HCT116 (cell line): ENCODE results near the gene AFAP1. TPM values are rescaled to one million over a fixed set of nuclear protein-coding genes. Genes with fewer than 3 reads are reported as not detected.

ENCODE experiments used
- ATAC-seq: fragments of 200-7000 bp; cut with Tn5 transposase; 2 replicates; pipeline ENCODE4 v1.9.1; 2020; ENCODE audit warnings: mild to moderate bottlenecking, moderate library complexity
- BruUV-seq: library from RNA; stranded (reverse); fragments of 400-500 nt; replicated peaks from 2 replicates; lab custom pipeline; 2021; lab: Mats Ljungman, UMichigan
- CTCF ChIA-PET: fragments of 300-600 bp; sonication (Branson Sonifier 250); formaldehyde crosslinking; loops from one replicate; lab custom pipeline; 2021; ENCODE audit warnings: antibody characterized with exemption; lab: Charles Lee
- POLR2A ChIA-PET: fragments of 300-600, 350-600 bp; sonication (Branson Sonifier 250); formaldehyde crosslinking; loops from one replicate; lab custom pipeline; 2021; ENCODE audit warnings: antibody characterized with exemption; lab: Charles Lee
- RAD21 ChIA-PET, 2 experiments: fragments of 300-600 bp; sonication (Branson Sonifier 250); formaldehyde crosslinking; loops; one replicate each; lab custom pipeline; 2023; ENCODE audit warnings: low total read pairs in 2 of 2; ENCODE audit not compliant: uncharacterized antibody in 2 of 2, unreplicated experiment in 2 of 2, low non-redundant PET in 1 of 2; lab: Charles Lee
- DNase-seq: peaks from one replicate; pipeline ENCODE4 v3.0.0-alpha.2; 2010; ENCODE audit warnings: low read depth, low spot score
- H2AFZ ChIP-seq: fragments of 200-600 bp; shearing (Covaris generic), sonication (generic); 2 replicates; pipeline ENCODE4 v1.6.1; 2017; ENCODE audit warnings: low read depth, mixed run types, mixed read lengths, antibody characterized with exemption, low read length; ENCODE audit not compliant: poor library complexity, severe bottlenecking
- H3K27ac ChIP-seq: 2 replicates; pipeline ENCODE4 v1.5.1; 2012; ENCODE audit warnings: low read depth, low read length
- H3K27me3 ChIP-seq: fragments of 200-600 bp; sonication (generic); 2 replicates; pipeline ENCODE4 v1.6.1; 2016; ENCODE audit warnings: mixed run types, low read length, mixed read lengths; ENCODE audit not compliant: insufficient read depth
- H3K36me3 ChIP-seq, 2 experiments: fragments of 200-500 bp in 1 of 2; fragments of 200-600 bp in 1 of 2; sonication (Bioruptor generic) in 1 of 2; sonication (generic) in 1 of 2; 2 replicates each; pipeline versions ENCODE4 v1.5.1 to v1.6.1; 2014 to 2016; ENCODE audit warnings: low read length in 2 of 2, inconsistent platforms in 1 of 2, mixed read lengths in 1 of 2, mixed run types in 1 of 2; ENCODE audit not compliant: insufficient read depth in 2 of 2, control insufficient read depth in 1 of 2
- H3K4me1 ChIP-seq, 2 experiments: fragments of 200-600 bp in 1 of 2; sonication (generic) in 1 of 2; 2 replicates each; pipeline versions ENCODE4 v1.5.1 to v1.6.1; 2012 to 2017; ENCODE audit warnings: low read length in 2 of 2, inconsistent platforms in 1 of 2, mild to moderate bottlenecking in 1 of 2, mixed read lengths in 1 of 2, mixed run types in 1 of 2, moderate library complexity in 1 of 2; ENCODE audit not compliant: insufficient read depth in 2 of 2, control insufficient read depth in 1 of 2
- H3K4me2 ChIP-seq: fragments of 200-600 bp; sonication (generic); 2 replicates; pipeline ENCODE4 v1.6.1; 2017; ENCODE audit warnings: mixed run types, low read length, mixed read lengths
- H3K4me3 ChIP-seq, 2 experiments: fragments of 200-600 bp in 1 of 2; sonication (generic) in 1 of 2; replicated peaks in 1 of 2; 2 replicates each; pipeline ENCODE4 v1.5.1; 2011 to 2016; ENCODE audit warnings: low read length in 2 of 2, control low read depth in 1 of 2, low read depth in 1 of 2, mild to moderate bottlenecking in 1 of 2, mixed read lengths in 1 of 2, mixed run types in 1 of 2
- H3K79me2 ChIP-seq: fragments of 200-600 bp; sonication (generic); 2 replicates; pipeline ENCODE4 v1.6.1; 2017; ENCODE audit warnings: mild to moderate bottlenecking, mixed run types, low read length, moderate library complexity, mixed read lengths; ENCODE audit not compliant: insufficient read depth
- H3K9ac ChIP-seq: fragments of 200-600 bp; sonication (generic); 2 replicates; pipeline ENCODE4 v1.6.1; 2016; ENCODE audit warnings: low read length, mixed read lengths
- H3K9me2 ChIP-seq: fragments of 200-600 bp; sonication (generic), shearing (Covaris generic); 2 replicates; pipeline ENCODE4 v1.6.1; 2017; ENCODE audit warnings: mixed run types, mild to moderate bottlenecking, moderate library complexity; ENCODE audit not compliant: insufficient read depth
- H3K9me3 ChIP-seq, 2 experiments: fragments of 200-500 bp in 1 of 2; fragments of 200-600 bp in 1 of 2; sonication (Bioruptor generic) in 1 of 2; sonication (generic) in 1 of 2; 2 replicates each; pipeline ENCODE4 v1.6.1; 2014 to 2017; ENCODE audit warnings: low read length in 2 of 2, mixed read lengths in 2 of 2, inconsistent platforms in 1 of 2, low read depth in 1 of 2, mild to moderate bottlenecking in 1 of 2, mixed run types in 1 of 2, moderate library complexity in 1 of 2; ENCODE audit not compliant: control insufficient read depth in 1 of 2, insufficient read depth in 1 of 2
- H4K20me1 ChIP-seq: fragments of 200-600 bp; sonication (generic), shearing (Covaris generic); 2 replicates; pipeline ENCODE4 v1.6.1; 2017; ENCODE audit warnings: mixed run types, mild to moderate bottlenecking, moderate library complexity; ENCODE audit not compliant: insufficient read depth
- ATF3 ChIP-seq: IDR thresholded peaks from 2 replicates; pipeline ENCODE4 v1.6.1; 2012
- CEBPB ChIP-seq: IDR thresholded peaks from 2 replicates; pipeline ENCODE4 v1.6.1; 2012; ENCODE audit warnings: low read depth
- CTCF ChIP-seq, 3 experiments: fragments of 200-600 bp in 1 of 3; sonication (generic) in 1 of 3; IDR thresholded peaks in 2 of 3; conservative IDR thresholded peaks in 1 of 3; 2 replicates each; pipeline ENCODE4 v1.5.1; 2012 to 2017; ENCODE audit warnings: low read depth in 2 of 3, low read length in 2 of 3, antibody characterized with exemption in 1 of 3, borderline replicate concordance in 1 of 3, control low read depth in 1 of 3, mild to moderate bottlenecking in 1 of 3, mixed read lengths in 1 of 3, mixed run types in 1 of 3, moderate library complexity in 1 of 3; ENCODE audit not compliant: insufficient read depth in 1 of 3
- EGR1 ChIP-seq: IDR thresholded peaks from 2 replicates; pipeline ENCODE4 v1.6.1; 2012; ENCODE audit warnings: low read depth
- EZH2phosphoT487 ChIP-seq: fragments of 200-600 bp; IDR thresholded peaks from 2 replicates; pipeline ENCODE4 v1.6.1; 2018; ENCODE audit warnings: antibody characterized with exemption, borderline replicate concordance
- MAX ChIP-seq: IDR thresholded peaks from 2 replicates; pipeline ENCODE4 v1.6.1; 2012
- POLR2A ChIP-seq: IDR thresholded peaks from 2 replicates; pipeline ENCODE4 v1.7.0; 2011; ENCODE audit warnings: borderline replicate concordance; ENCODE audit not compliant: insufficient read depth, insufficient read length; ENCODE audit errors: extremely low read depth
- POLR2AphosphoS5 ChIP-seq: IDR thresholded peaks from 2 replicates; pipeline ENCODE4 v1.6.1; 2011; ENCODE audit warnings: mild to moderate bottlenecking, low read depth, low read length, moderate library complexity
- RAD21 ChIP-seq: IDR thresholded peaks from 2 replicates; pipeline ENCODE4 v1.6.1; 2012; ENCODE audit warnings: low read depth, mild to moderate bottlenecking
- REST ChIP-seq: IDR thresholded peaks from 2 replicates; pipeline ENCODE4 v1.6.1; 2012; ENCODE audit warnings: low read depth
- SIN3A ChIP-seq: IDR thresholded peaks from 2 replicates; pipeline ENCODE4 v1.6.1; 2012; ENCODE audit warnings: low read depth
- SRF ChIP-seq: IDR thresholded peaks from 2 replicates; pipeline ENCODE4 v1.6.1; 2012; ENCODE audit warnings: low read depth
- TCF7L2 ChIP-seq: IDR thresholded peaks from 2 replicates; pipeline ENCODE4 v1.7.0; 2011; ENCODE audit warnings: borderline replicate concordance, inconsistent platforms; ENCODE audit not compliant: insufficient read depth, insufficient read length; ENCODE audit errors: extremely low read depth
- ZFX ChIP-seq: fragments of 450-650 bp; IDR thresholded peaks from 2 replicates; pipeline ENCODE4 v1.6.1; 2017
- ZNF274 ChIP-seq: fragments of 200-500 bp; sonication (Bioruptor generic); IDR thresholded peaks from 2 replicates; pipeline ENCODE4 v1.6.1; 2014; ENCODE audit warnings: mild to moderate bottlenecking, low read depth, low read length, inconsistent platforms
- intact Hi-C: fragments of 100-400 bp; cut with micrococcal nuclease; formaldehyde crosslinking; loops from 2 replicates; pipeline ENCODE4 v1.10.0; 2022
- total RNA-seq: library from RNA; stranded (reverse); gene quantifications from one replicate; pipeline ENCODE4 v1.2.1, GENCODE V29; 2021; ENCODE audit not compliant: unreplicated experiment

Gene AFAP1
- total RNA-seq, 1 experiment from 2014 or later: 19.4 TPM

GRCh38 chr4:7746351-7747061 lies 193.2 kb downstream of the AFAP1 start (continued):
- TF ChIP-seq REST: no peak

- H3K4me3 ChIP-seq: no peak overlapping the region
- no peak overlapping the region for H2AFZ ChIP-seq
- H3K9ac ChIP-seq: no peak overlapping the region
- ATAC-seq (no peak), DNase-seq (no peak)
- H3K27ac ChIP-seq: no peak overlapping the region
- POLR2A ChIA-PET: no interaction called here
- H3K79me2 ChIP-seq: no peaks in the 10 kb centered on the region
- TF ChIP-seq RAD21 (no peak), ATF3 (no peak), TCF7L2 (no peak), EZH2phosphoT487 (no peak), SIN3A (no peak), ZNF274 (no peak), CTCF (IDR thresholded peaks at IDR 0.05 in 2 of 3, conservative IDR thresholded peaks at IDR 0.05 in 1 of 3; ENCODE audit: borderline replicate concordance in 1 of 3, insufficient read depth in 1 of 3, low read depth in 2 of 3, low read length in 2 of 3) (no peak), SRF (no peak), POLR2A (no peak), MAX (no peak), ZFX (no peak), EGR1 (no peak), POLR2AphosphoS5 (no peak), CEBPB (no peak)
- H3K9me2 ChIP-seq: no peaks in the 10 kb centered on the region
- H3K4me1 ChIP-seq: peaks cover 9 to 20% of the 10 kb centered on the region in 2 experiments
- H3K27me3 ChIP-seq: no peaks in the 10 kb centered on the region
- H4K20me1 ChIP-seq: no peaks in the 10 kb centered on the region
- intact Hi-C loops: no loop called here
- no TSS peak for BruUV-seq
- RAD21 ChIA-PET: no interaction called here
- no peaks in the 10 kb centered on the region for H3K36me3 ChIP-seq
- CTCF ChIA-PET: no interaction called here
- H3K4me2 ChIP-seq: no peak overlapping the region
- H3K9me3 ChIP-seq: no peaks in the 10 kb centered on the region
Measured at GRCh38 chr4:7745301-7745885, 194.3 kb downstream of the AFAP1 start.
